HepG2 (cell line): ENCODE results near the gene MSMB. TPM values are rescaled to one million over a fixed set of nuclear protein-coding genes. Genes with fewer than 3 reads are reported as not detected.

ENCODE experiments used
- ATAC-seq: fragments of 200-7000 bp; cut with Tn5 transposase; 3 replicates; pipeline ENCODE4 v1.9.1; 2020; ENCODE audit warnings: mild to moderate bottlenecking, moderate library complexity
- BruUV-seq: library from RNA; stranded (reverse); fragments of 400-500 nt; replicated peaks from 2 replicates; lab custom pipeline; 2021; lab: Mats Ljungman, UMichigan
- CTCF ChIA-PET: fragments of 300-600 bp; formaldehyde crosslinking; extraction: SDS; loops from one replicate; lab custom pipeline; 2021; ENCODE audit warnings: low total read pairs, inconsistent platforms, low intra/inter-chr PET ratio; lab: Yijun Ruan, JAX
- POLR2A ChIA-PET: fragments of 350-600 bp; sonication (Branson Sonifier 250); formaldehyde crosslinking; loops from one replicate; lab custom pipeline; 2020; ENCODE audit warnings: antibody characterized with exemption, inconsistent platforms; lab: Yijun Ruan, JAX
- DNase-seq: peaks from one replicate; pipeline ENCODE4 v3.0.0-alpha.2; 2015; ENCODE audit warnings: low spot score
- FAIRE-seq: peaks from 3 replicates; lab custom pipeline; 2011; peaks lifted over from hg19 to GRCh38; lab: Jason Lieb, UNC
- H2AFZ ChIP-seq: one replicate; pipeline ENCODE4 v1.6.1; 2011; ENCODE audit warnings: low read length, inconsistent platforms
- H3K27ac ChIP-seq: fragments of 300-600 bp; 3 replicates; pipeline ENCODE4 v1.8.0; 2011; ENCODE audit warnings: mixed run types, mild to moderate bottlenecking, mixed read lengths, low read length, inconsistent platforms; ENCODE audit not compliant: insufficient read depth; ENCODE audit errors: extremely low read length
- H3K27me3 ChIP-seq, 2 experiments: fragments of 200-600 bp in 1 of 2; 2 replicates in 1 of 2; 3 replicates in 1 of 2; pipeline versions ENCODE4 v1.6.0 to v1.8.0; 2011; ENCODE audit warnings: low read length in 2 of 2, mild to moderate bottlenecking in 2 of 2, moderate library complexity in 2 of 2, inconsistent platforms in 1 of 2; ENCODE audit not compliant: insufficient read depth in 2 of 2, control insufficient read depth in 1 of 2
- H3K36me3 ChIP-seq, 2 experiments: fragments of 200-600 bp in 1 of 2; replicated peaks in 1 of 2; 2 replicates in 1 of 2; 3 replicates in 1 of 2; pipeline versions ENCODE4 v1.5.1 to v1.8.0; 2011; ENCODE audit warnings: low read length in 2 of 2, inconsistent platforms in 1 of 2; ENCODE audit not compliant: insufficient read depth in 2 of 2, control insufficient read depth in 1 of 2
- H3K4me1 ChIP-seq: 2 replicates; pipeline ENCODE4 v1.5.1; 2012; ENCODE audit warnings: low read length, inconsistent platforms; ENCODE audit not compliant: insufficient read depth
- H3K4me2 ChIP-seq: 2 replicates; pipeline ENCODE4 v1.6.0; 2011; ENCODE audit warnings: low read depth, low read length, inconsistent platforms
- H3K4me3 ChIP-seq, 3 experiments: fragments of 200-600 bp in 1 of 3; sonication (generic), shearing (Covaris generic) in 1 of 3; replicated peaks in 1 of 3; 2 replicates each; pipeline ENCODE4 v1.5.1; 2011 to 2016; ENCODE audit warnings: low read length in 3 of 3, inconsistent platforms in 2 of 3, low read depth in 2 of 3, mild to moderate bottlenecking in 2 of 3, control low read depth in 1 of 3, mixed read lengths in 1 of 3; ENCODE audit not compliant: insufficient read depth in 1 of 3
- H3K79me2 ChIP-seq: one replicate; pipeline ENCODE4 v1.6.1; 2011; ENCODE audit warnings: low read length, inconsistent platforms; ENCODE audit not compliant: insufficient read depth
- H3K9ac ChIP-seq: 2 replicates; pipeline ENCODE4 v1.6.0; 2011; ENCODE audit warnings: mild to moderate bottlenecking, low read depth, low read length, inconsistent platforms; ENCODE audit not compliant: insufficient read depth
- H3K9me3 ChIP-seq: 2 replicates; pipeline ENCODE4 v1.5.1; 2012; ENCODE audit warnings: mild to moderate bottlenecking, low read length
- H4K20me1 ChIP-seq: 2 replicates; pipeline ENCODE4 v1.6.0; 2011; ENCODE audit warnings: inconsistent platforms, mild to moderate bottlenecking, low read length, moderate library complexity; ENCODE audit not compliant: insufficient read depth
- BRCA1 ChIP-seq: sonication (generic); formaldehyde crosslinking; IDR thresholded peaks from 2 replicates; pipeline ENCODE4 v1.4.0; 2020; ENCODE audit warnings: missing genetic modification reagents
- FOXA1 ChIP-seq, 2 experiments: fragments of 450-650 bp in 1 of 2; sonication (generic) in 1 of 2; formaldehyde crosslinking in 1 of 2; IDR thresholded peaks; 2 replicates each; pipeline versions ENCODE4 v1.4.0 to v1.6.1; 2016 to 2020; ENCODE audit warnings: missing genetic modification reagents in 1 of 2
- HNRNPUL1 ChIP-seq: fragments of 200-400 bp; formaldehyde crosslinking; IDR thresholded peaks from 2 replicates; pipeline ENCODE4 v1.6.1; 2017; ENCODE audit warnings: low read depth, mild to moderate bottlenecking, low read length, moderate library complexity
- HOXA5 ChIP-seq: sonication (generic); formaldehyde crosslinking; IDR thresholded peaks from 2 replicates; pipeline ENCODE4 v1.4.0; 2020; ENCODE audit warnings: missing genetic modification reagents
- ISL2 ChIP-seq: sonication (generic); formaldehyde crosslinking; IDR thresholded peaks from 2 replicates; pipeline ENCODE4 v1.5.0; 2020; ENCODE audit warnings: missing genetic modification reagents
- KAT8 ChIP-seq: IDR thresholded peaks from 2 replicates; pipeline ENCODE4 v1.6.1; 2016; ENCODE audit warnings: missing genetic modification reagents, missing compliant biosample characterization
- KLF11 ChIP-seq: IDR thresholded peaks from 2 replicates; pipeline ENCODE4 v1.6.1; 2016; ENCODE audit warnings: missing compliant biosample characterization
- NAIF1 ChIP-seq: sonication (generic); formaldehyde crosslinking; IDR thresholded peaks from 2 replicates; pipeline ENCODE4 v1.5.0; 2020; ENCODE audit warnings: mild to moderate bottlenecking, missing genetic modification reagents, borderline replicate concordance
- NFKBIZ ChIP-seq: IDR thresholded peaks from 2 replicates; pipeline ENCODE4 v1.6.1; 2018; ENCODE audit warnings: missing genetic modification reagents, missing compliant biosample characterization
- POLR2AphosphoS2 ChIP-seq: IDR thresholded peaks from 2 replicates; pipeline ENCODE4 v1.6.1; 2011; ENCODE audit warnings: low read depth, low read length, improper control_type of control experiment
- SOX13 ChIP-seq, 3 experiments: fragments of 450-650 bp in 1 of 3; sonication (generic) in 1 of 3; formaldehyde crosslinking in 1 of 3; IDR thresholded peaks in 2 of 3; conservative IDR thresholded peaks in 1 of 3; 2 replicates each; pipeline versions ENCODE4 v1.5.0 to v1.6.1; 2016 to 2020; ENCODE audit warnings: antibody characterized with exemption in 1 of 3, mild to moderate bottlenecking in 1 of 3, missing compliant biosample characterization in 1 of 3, missing genetic modification reagents in 1 of 3, moderate library complexity in 1 of 3
- U2AF2 ChIP-seq: fragments of 200-400 bp; formaldehyde crosslinking; IDR thresholded peaks from 2 replicates; pipeline ENCODE4 v1.6.1; 2017; ENCODE audit warnings: low read depth, mild to moderate bottlenecking, low read length
- ZC3H13 ChIP-seq: sonication (generic); formaldehyde crosslinking; IDR thresholded peaks from 2 replicates; pipeline ENCODE4 v1.8.1; 2023; ENCODE audit warnings: mild to moderate bottlenecking, missing genetic modification reagents, moderate library complexity
- ZFY ChIP-seq: sonication (generic); formaldehyde crosslinking; IDR thresholded peaks from 2 replicates; pipeline ENCODE4 v1.4.0; 2020; ENCODE audit warnings: missing genetic modification reagents
- ZMYM2 ChIP-seq: sonication (generic); formaldehyde crosslinking; IDR thresholded peaks from 2 replicates; pipeline ENCODE4 v1.8.0; 2022; ENCODE audit warnings: mild to moderate bottlenecking, missing genetic modification reagents
- ZNF451 ChIP-seq: sonication (generic); formaldehyde crosslinking; IDR thresholded peaks from 2 replicates; pipeline ENCODE4 v1.5.0; 2020; ENCODE audit warnings: mild to moderate bottlenecking, missing genetic modification reagents
- WGBS: methylation state at CpG from one replicate; pipeline ENCODE4 v1.1.6; 2017; ENCODE audit warnings: low lambda C conversion rate; 5-methylcytosine and 5-hydroxymethylcytosine counted together
- in situ Hi-C: cut with HindIII; loops from 2 replicates; pipeline ENCODE4 v1.10.0; 2017; ENCODE audit warnings: low pct_unique_long_range_greater_than_20kb; ENCODE audit not compliant: extremely low pct_ligation_motif_present
- intact Hi-C: fragments of 100-400 bp; cut with micrococcal nuclease; formaldehyde crosslinking; loops from one replicate; pipeline ENCODE4 v1.10.0; 2022; ENCODE audit not compliant: unreplicated experiment
- polyA plus RNA-seq, 8 experiments: library from polyadenylated mRNA; depleted of rRNA in 3 of 8; stranded (reverse) in 7 of 8; unstranded in 1 of 8; fragments of >200 nt; fragmentation: Illumina TruSeq in 4 of 8; extraction: Trizol in 4 of 8; gene quantifications; 2 replicates each; pipeline versions ENCODE4 v1.2.1 to v1.2.3, GENCODE V29; 2011 to 2016; ENCODE audit warnings: low read depth in 4 of 8, missing spikeins in 1 of 8, mixed read lengths in 1 of 8; ENCODE audit not compliant: insufficient read depth in 1 of 8
- total RNA-seq, 5 experiments: library from RNA; depleted of rRNA; stranded (reverse); fragments of >200 nt; fragmentation: Illumina TruSeq; extraction: Trizol; gene quantifications; 2 replicates each; pipeline ENCODE4 v1.2.3, GENCODE V29; 2016; ENCODE audit warnings: low read depth in 1 of 5
- TF ChIP-seq, protein P1 (sequence below): sonication (generic); formaldehyde crosslinking; conservative IDR thresholded peaks from 2 replicates; pipeline ENCODE4 v1.4.0; 2020; ENCODE audit warnings: missing genetic modification reagents
- TF ChIP-seq, protein P2 (sequence below): sonication (generic); formaldehyde crosslinking; IDR thresholded peaks from 2 replicates; pipeline ENCODE4 v1.4.0; 2020; ENCODE audit warnings: missing genetic modification reagents
- TF ChIP-seq, protein P3 (sequence below): sonication (generic); formaldehyde crosslinking; IDR thresholded peaks from 2 replicates; pipeline ENCODE4 v1.5.1; 2020; ENCODE audit warnings: missing genetic modification reagents, mild to moderate bottlenecking, borderline replicate concordance

The MSMB gene
- total and polyA plus RNA-seq, 2 of the 13 experiments (the other 11 are each of a cell fraction or from before 2014, with no cell fraction given) = 0.84 TPM; not detected in 1

DNA sequence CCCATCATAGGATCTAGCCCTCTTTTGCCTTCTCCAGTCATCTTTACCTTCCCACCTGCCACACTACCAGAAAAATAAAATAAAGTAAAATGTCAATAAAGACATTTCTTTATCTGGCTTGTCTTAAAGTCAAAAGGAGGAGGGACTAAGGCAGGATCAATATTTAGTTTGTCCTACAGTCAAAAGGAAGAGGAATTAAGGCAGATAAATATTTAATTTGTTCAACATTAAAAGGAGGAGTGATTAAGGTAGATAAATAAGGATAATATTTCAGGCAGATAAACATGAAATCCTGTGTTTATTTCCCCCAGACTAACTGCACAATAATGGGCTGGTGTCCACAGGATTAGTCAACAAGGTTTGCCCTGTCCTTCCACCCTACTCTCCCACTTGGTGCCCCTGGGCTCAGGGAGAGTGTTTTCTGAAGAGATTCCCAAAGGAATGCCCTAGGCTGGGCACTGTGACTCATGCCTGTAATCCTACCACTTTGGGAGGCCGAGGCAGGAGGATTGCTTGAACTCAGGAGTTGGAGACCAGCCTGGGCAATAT, 18.3 kb upstream of the MSMB start:
- intact Hi-C loops (no loop called here), in situ Hi-C loops (no loop called here)
- FAIRE-seq = no peak
- Histone ChIP-seq H3K9me3 (no peaks in the 10 kb centered on the region), H4K20me1 (no peaks in the 10 kb centered on the region), H2AFZ (no peak overlapping the region), H3K4me2 (no peak overlapping the region), H3K79me2 (no peaks in the 10 kb centered on the region), H3K4me1 (peaks cover 74% of the 10 kb centered on the region), H3K9ac (no peak overlapping the region), H3K27ac (no peak overlapping the region), H3K4me3 (no peak overlapping the region), H3K27me3 (no peaks in the 10 kb centered on the region), H3K36me3 (no peaks in the 10 kb centered on the region)
- ATAC-seq = no peak
- WGBS = 33% methylated on average over 1 of the region's 1 CpG
- DNase-seq = no peak
- no TSS peak for BruUV-seq
- ChIA-PET POLR2A (no interaction called here), CTCF (no interaction called here)
- TF ChIP-seq SOX13 (IDR thresholded peaks at IDR 0.05) (no peak), SOX13 (CRISPR knock-in tag; conservative IDR thresholded peaks at IDR 0.05 in 1 of 2, IDR thresholded peaks at IDR 0.05 in 1 of 2) (peak in 1 of 2 experiments; percentile 56; a peak in 1 of 4 replicates), KLF11 (CRISPR knock-in tag) (no peak), ZC3H13 (CRISPR knock-in tag) (no peak), ZMYM2 (CRISPR knock-in tag) (no peak), NAIF1 (no peak), HOXA5 (CRISPR knock-in tag) (no peak), NFKBIZ (CRISPR knock-in tag) (no peak), ISL2 (CRISPR knock-in tag) (peak; percentile 44; the same call in 1 of the 2 replicates), U2AF2 (no peak), ZNF451 (no peak), POLR2AphosphoS2 (no peak), FOXA1 (IDR thresholded peaks at IDR 0.05) (no peak), FOXA1 (CRISPR knock-in tag; IDR thresholded peaks at IDR 0.05) (0 out of 2 replicates have a peak, but pooled peaks have one; percentile 28), HNRNPUL1 (no peak), BRCA1 (CRISPR knock-in tag) (no peak), ZFY (CRISPR knock-in tag) (no peak), KAT8 (CRISPR knock-in tag) (no peak)
- TF ChIP-seq, protein P1, sequence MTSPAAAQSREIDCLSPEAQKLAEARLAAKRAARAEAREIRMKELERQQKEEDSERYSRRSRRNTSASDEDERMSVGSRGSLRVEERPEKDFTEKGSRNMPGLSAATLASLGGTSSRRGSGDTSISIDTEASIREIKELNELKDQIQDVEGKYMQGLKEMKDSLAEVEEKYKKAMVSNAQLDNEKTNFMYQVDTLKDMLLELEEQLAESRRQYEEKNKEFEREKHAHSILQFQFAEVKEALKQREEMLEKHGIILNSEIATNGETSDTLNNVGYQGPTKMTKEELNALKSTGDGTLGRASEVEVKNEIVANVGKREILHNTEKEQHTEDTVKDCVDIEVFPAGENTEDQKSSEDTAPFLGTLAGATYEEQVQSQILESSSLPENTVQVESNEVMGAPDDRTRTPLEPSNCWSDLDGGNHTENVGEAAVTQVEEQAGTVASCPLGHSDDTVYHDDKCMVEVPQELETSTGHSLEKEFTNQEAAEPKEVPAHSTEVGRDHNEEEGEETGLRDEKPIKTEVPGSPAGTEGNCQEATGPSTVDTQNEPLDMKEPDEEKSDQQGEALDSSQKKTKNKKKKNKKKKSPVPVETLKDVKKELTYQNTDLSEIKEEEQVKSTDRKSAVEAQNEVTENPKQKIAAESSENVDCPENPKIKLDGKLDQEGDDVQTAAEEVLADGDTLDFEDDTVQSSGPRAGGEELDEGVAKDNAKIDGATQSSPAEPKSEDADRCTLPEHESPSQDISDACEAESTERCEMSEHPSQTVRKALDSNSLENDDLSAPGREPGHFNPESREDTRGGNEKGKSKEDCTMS = no peak
- TF ChIP-seq, protein P2, sequence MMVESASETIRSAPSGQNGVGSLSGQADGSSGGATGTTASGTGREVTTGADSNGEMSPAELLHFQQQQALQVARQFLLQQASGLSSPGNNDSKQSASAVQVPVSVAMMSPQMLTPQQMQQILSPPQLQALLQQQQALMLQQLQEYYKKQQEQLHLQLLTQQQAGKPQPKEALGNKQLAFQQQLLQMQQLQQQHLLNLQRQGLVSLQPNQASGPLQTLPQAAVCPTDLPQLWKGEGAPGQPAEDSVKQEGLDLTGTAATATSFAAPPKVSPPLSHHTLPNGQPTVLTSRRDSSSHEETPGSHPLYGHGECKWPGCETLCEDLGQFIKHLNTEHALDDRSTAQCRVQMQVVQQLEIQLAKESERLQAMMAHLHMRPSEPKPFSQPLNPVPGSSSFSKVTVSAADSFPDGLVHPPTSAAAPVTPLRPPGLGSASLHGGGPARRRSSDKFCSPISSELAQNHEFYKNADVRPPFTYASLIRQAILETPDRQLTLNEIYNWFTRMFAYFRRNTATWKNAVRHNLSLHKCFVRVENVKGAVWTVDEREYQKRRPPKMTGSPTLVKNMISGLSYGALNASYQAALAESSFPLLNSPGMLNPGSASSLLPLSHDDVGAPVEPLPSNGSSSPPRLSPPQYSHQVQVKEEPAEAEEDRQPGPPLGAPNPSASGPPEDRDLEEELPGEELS (CRISPR knock-in tag) = peak; percentile 69
- TF ChIP-seq, protein P3, sequence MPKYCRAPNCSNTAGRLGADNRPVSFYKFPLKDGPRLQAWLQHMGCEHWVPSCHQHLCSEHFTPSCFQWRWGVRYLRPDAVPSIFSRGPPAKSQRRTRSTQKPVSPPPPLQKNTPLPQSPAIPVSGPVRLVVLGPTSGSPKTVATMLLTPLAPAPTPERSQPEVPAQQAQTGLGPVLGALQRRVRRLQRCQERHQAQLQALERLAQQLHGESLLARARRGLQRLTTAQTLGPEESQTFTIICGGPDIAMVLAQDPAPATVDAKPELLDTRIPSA (CRISPR knock-in tag) = no peak
